Hepatocyte (in vitro differentiated cells): Measurements from ENCODE around the gene AGAP1. TPM values are rescaled to one million over a fixed set of nuclear protein-coding genes. Genes with fewer than 3 reads are reported as not detected.
"Not testable (repeated sequence)": the region's sequence is repeated elsewhere in the genome, so short reads cannot be mapped to it uniquely, and the experiment has no call there.

Experiments
- DNase-seq: peaks from one replicate; pipeline ENCODE4 v3.0.0-alpha.2; 2016; ENCODE audit warnings: low spot score
- H2AFZ ChIP-seq: fragments of 200-600 bp; sonication (generic); 2 replicates; pipeline ENCODE4 v1.6.0; 2016; ENCODE audit warnings: antibody characterized with exemption, mild to moderate bottlenecking
- H3K27ac ChIP-seq: fragments of 200-600 bp; sonication (generic); 2 replicates; pipeline ENCODE4 v1.5.1; 2016; ENCODE audit warnings: mild to moderate bottlenecking
- H3K27me3 ChIP-seq: fragments of 200-600 bp; sonication (generic); 2 replicates; pipeline ENCODE4 v1.6.1; 2016
- H3K36me3 ChIP-seq: fragments of 200-600 bp; sonication (generic); replicated peaks from 2 replicates; pipeline ENCODE4 v1.5.1; 2016; ENCODE audit warnings: low read depth; ENCODE audit not compliant: insufficient read depth
- H3K4me1 ChIP-seq: fragments of 200-600 bp; sonication (generic); 2 replicates; pipeline ENCODE4 v1.5.1; 2016; ENCODE audit warnings: mild to moderate bottlenecking, moderate library complexity; ENCODE audit not compliant: insufficient read depth
- H3K4me2 ChIP-seq: fragments of 200-600 bp; sonication (generic); 2 replicates; pipeline ENCODE4 v1.6.0; 2016
- H3K4me3 ChIP-seq: fragments of 200-600 bp; sonication (generic); 2 replicates; pipeline ENCODE4 v1.5.1; 2016; ENCODE audit warnings: mild to moderate bottlenecking
- H3K79me2 ChIP-seq: fragments of 200-600 bp; sonication (generic); 2 replicates; pipeline ENCODE4 v1.6.0; 2017; ENCODE audit warnings: mild to moderate bottlenecking
- H3K9me2 ChIP-seq: fragments of 200-600 bp; sonication (generic); replicated peaks from 2 replicates; pipeline ENCODE4 v1.6.0; 2017; ENCODE audit warnings: mild to moderate bottlenecking; ENCODE audit not compliant: insufficient read depth
- H3K9me3 ChIP-seq: fragments of 200-600 bp; sonication (generic); 2 replicates; pipeline ENCODE4 v1.5.1; 2016; ENCODE audit warnings: low read depth, mild to moderate bottlenecking
- H4K20me1 ChIP-seq: fragments of 200-600 bp; sonication (generic); 2 replicates; pipeline ENCODE4 v1.6.0; 2016; ENCODE audit warnings: mild to moderate bottlenecking; ENCODE audit not compliant: insufficient read depth, poor library complexity, severe bottlenecking
- EZH2 ChIP-seq: fragments of 200-600 bp; sonication (generic); IDR thresholded peaks from 2 replicates; pipeline ENCODE4 v1.6.1; 2016; ENCODE audit warnings: antibody characterized with exemption, mild to moderate bottlenecking, borderline replicate concordance
- EZH2phosphoT487 ChIP-seq: fragments of 200-600 bp; sonication (generic); IDR thresholded peaks from one replicate; pipeline ENCODE4 v1.6.1; 2018; ENCODE audit warnings: antibody characterized with exemption, mild to moderate bottlenecking, low read depth, moderate library complexity; ENCODE audit not compliant: unreplicated experiment, severe bottlenecking
- WGBS: methylation state at CpG from one replicate; pipeline ENCODE4 v1.1.6; 2016; ENCODE audit warnings: low lambda C conversion rate; ENCODE audit errors: missing lambda C conversion rate; 5-methylcytosine and 5-hydroxymethylcytosine counted together
- polyA plus RNA-seq: library from polyadenylated mRNA; unstranded; fragments of >200 nt; fragmentation: Nextera tagmentation; extraction: Ambion mirVana; gene quantifications from 2 replicates; pipeline ENCODE4 v1.2.1, GENCODE V29; 2016
- total RNA-seq: library from RNA; depleted of rRNA; stranded (reverse); fragments of >200 nt; gene quantifications from 2 replicates; pipeline ENCODE4 v1.2.3, GENCODE V29; 2014
- TF ChIP-seq, protein P1 (sequence below): fragments of 200-600 bp; sonication (generic); IDR thresholded peaks from 2 replicates; pipeline ENCODE4 v1.5.1; 2016; ENCODE audit warnings: antibody characterized with exemption, mild to moderate bottlenecking; ENCODE audit not compliant: poor library complexity

AGAP1 gene
- total and polyA plus RNA-seq, 2 experiments from 2014 or later = 12.1 to 20.0 TPM

GRCh38 chr2:235757640-235758039 lies 263.8 kb downstream of the AGAP1 start:
- Histone ChIP-seq H3K36me3 (no peaks in the 10 kb centered on the region), H3K27me3 (no peaks in the 10 kb centered on the region), H2AFZ (no peak overlapping the region), H3K4me2 (no peak overlapping the region), H3K9me2 (no peaks in the 10 kb centered on the region), H3K9me3 (no peaks in the 10 kb centered on the region), H3K79me2 (no peaks in the 10 kb centered on the region), H4K20me1 (no peaks in the 10 kb centered on the region), H3K27ac (no peak overlapping the region), H3K4me3 (no peak overlapping the region), H3K4me1 (no peaks in the 10 kb centered on the region)
- WGBS = 93% methylated on average over 6 of the region's 6 CpGs
- DNase-seq = no peak
- TF ChIP-seq EZH2 (no peak), EZH2phosphoT487 (no peak)
- TF ChIP-seq, protein P1, sequence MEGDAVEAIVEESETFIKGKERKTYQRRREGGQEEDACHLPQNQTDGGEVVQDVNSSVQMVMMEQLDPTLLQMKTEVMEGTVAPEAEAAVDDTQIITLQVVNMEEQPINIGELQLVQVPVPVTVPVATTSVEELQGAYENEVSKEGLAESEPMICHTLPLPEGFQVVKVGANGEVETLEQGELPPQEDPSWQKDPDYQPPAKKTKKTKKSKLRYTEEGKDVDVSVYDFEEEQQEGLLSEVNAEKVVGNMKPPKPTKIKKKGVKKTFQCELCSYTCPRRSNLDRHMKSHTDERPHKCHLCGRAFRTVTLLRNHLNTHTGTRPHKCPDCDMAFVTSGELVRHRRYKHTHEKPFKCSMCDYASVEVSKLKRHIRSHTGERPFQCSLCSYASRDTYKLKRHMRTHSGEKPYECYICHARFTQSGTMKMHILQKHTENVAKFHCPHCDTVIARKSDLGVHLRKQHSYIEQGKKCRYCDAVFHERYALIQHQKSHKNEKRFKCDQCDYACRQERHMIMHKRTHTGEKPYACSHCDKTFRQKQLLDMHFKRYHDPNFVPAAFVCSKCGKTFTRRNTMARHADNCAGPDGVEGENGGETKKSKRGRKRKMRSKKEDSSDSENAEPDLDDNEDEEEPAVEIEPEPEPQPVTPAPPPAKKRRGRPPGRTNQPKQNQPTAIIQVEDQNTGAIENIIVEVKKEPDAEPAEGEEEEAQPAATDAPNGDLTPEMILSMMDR = no peak

DNA sequence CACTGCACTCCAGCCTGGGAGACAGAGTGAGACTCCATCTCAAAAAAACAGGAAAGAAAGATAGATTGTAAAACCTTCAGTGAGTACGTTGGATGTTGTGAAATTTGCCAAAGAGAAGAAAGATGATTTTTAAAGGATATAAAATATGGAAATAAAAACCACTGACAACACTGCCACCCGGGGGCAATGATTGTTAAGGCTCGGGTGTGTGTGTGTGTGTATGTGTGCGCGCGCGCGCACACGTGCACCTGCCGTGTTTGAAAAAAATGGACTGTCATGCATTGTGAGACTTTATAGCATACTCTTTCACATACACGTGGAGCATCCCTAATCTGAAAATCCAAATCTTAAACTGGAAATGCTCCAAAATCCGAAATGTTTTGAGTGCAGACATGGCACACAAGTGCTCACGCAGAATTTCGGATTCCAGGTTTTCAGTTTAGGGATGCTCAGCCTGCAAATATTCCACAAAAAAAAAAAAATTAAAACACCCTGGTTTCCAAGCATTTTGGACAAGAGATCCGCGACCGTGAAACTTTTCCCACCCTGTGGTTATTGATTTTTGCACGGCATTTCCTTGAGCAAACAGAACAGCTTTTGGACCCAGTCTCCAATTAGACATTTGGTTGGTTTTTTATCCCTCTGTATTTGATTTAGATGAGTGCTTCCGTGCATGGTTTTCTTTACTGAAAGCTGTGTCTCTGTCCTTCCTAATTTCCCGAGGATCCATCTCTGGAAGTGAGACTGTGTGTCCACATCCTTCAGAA lies 269.2 kb downstream of the AGAP1 start:
- Histone ChIP-seq H3K27me3 (no peaks in the 10 kb centered on the region), H3K79me2 (no peaks in the 10 kb centered on the region), H3K27ac (no peak overlapping the region), H2AFZ (no peak overlapping the region), H3K9me2 (no peaks in the 10 kb centered on the region), H3K4me1 (no peaks in the 10 kb centered on the region), H3K9me3 (no peaks in the 10 kb centered on the region), H3K4me2 (no peak overlapping the region), H3K4me3 (no peak overlapping the region), H3K36me3 (no peaks in the 10 kb centered on the region), H4K20me1 (no peaks in the 10 kb centered on the region)
- no peak for DNase-seq
- WGBS = 94% methylated on average over 20 of the region's 20 CpGs
- TF ChIP-seq, protein P1 = no peak
- TF ChIP-seq EZH2phosphoT487 (no peak), EZH2 (no peak)

GRCh38 chr2:235763816-235764215 lies 270.0 kb downstream of the AGAP1 start:
- H3K36me3 ChIP-seq = no peaks in the 10 kb centered on the region
- no peak overlapping the region for H2AFZ ChIP-seq
- no peaks in the 10 kb centered on the region for H3K79me2 ChIP-seq
- 98% methylated on average over 20 of the region's 20 CpGs for WGBS
- no peak overlapping the region for H3K4me2 ChIP-seq
- H4K20me1 ChIP-seq = no peaks in the 10 kb centered on the region
- TF ChIP-seq EZH2phosphoT487 (no peak), EZH2 (no peak)
- TF ChIP-seq, protein P1 = no peak
- no peaks in the 10 kb centered on the region for H3K4me1 ChIP-seq
- no peak overlapping the region for H3K4me3 ChIP-seq
- H3K9me2 ChIP-seq = no peaks in the 10 kb centered on the region
- no peak for DNase-seq
- no peaks in the 10 kb centered on the region for H3K9me3 ChIP-seq
- no peaks in the 10 kb centered on the region for H3K27me3 ChIP-seq
- no peak overlapping the region for H3K27ac ChIP-seq

DNA sequence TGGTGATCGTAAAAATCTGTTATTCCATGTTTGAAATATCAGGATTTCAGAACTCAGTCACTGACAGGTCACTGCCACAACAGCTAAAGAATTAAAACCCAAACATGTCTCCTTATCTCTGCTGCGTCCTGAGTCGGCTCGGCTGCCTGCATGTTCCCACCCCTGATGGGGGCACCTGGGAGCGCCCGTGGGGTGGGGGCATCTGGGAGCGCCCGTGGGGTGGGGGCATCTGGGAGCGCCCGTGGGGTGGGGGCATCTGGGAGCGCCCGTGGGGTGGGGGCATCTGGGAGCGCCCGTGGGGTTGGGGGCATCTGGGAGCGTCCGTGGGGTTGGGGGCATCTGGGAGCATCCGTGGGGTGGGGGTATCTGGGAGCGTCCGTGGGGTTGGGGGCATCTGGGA lies 270.6 kb downstream of the AGAP1 start:
- not testable (repeated sequence) for H3K79me2 ChIP-seq, H3K4me2 ChIP-seq, H3K27ac ChIP-seq, H2AFZ ChIP-seq, H3K27me3 ChIP-seq, H4K20me1 ChIP-seq, H3K9me2 ChIP-seq, DNase-seq, H3K4me1 ChIP-seq, H3K36me3 ChIP-seq, H3K4me3 ChIP-seq, H3K9me3 ChIP-seq
- 78% methylated on average over 4 of the region's 19 CpGs for WGBS
